H9 (cell line): ENCODE measurements around the gene DENND5B. TPM values are rescaled to one million over a fixed set of nuclear protein-coding genes. Genes with fewer than 3 reads are reported as not detected.
A peak's percentile ranks its signal among the peaks of the same experiment; 100 is the strongest.

ENCODE experiments used
- DNase-seq: peaks from one replicate; pipeline ENCODE4 v3.0.0-alpha.2; 2017
- H2AFZ ChIP-seq: one replicate; pipeline ENCODE4 v1.6.1; 2013; ENCODE audit warnings: mild to moderate bottlenecking, low read length, control low read depth, moderate library complexity
- H2AK5ac ChIP-seq: 2 replicates; pipeline ENCODE4 v1.6.1; 2013; ENCODE audit warnings: low read length, control low read depth, mixed read lengths; ENCODE audit not compliant: insufficient read length
- H2BK120ac ChIP-seq: one replicate; pipeline ENCODE4 v1.6.1; 2013; ENCODE audit warnings: low read depth, mild to moderate bottlenecking, low read length, control low read depth, inconsistent platforms; ENCODE audit not compliant: poor library complexity, severe bottlenecking
- H2BK12ac ChIP-seq: 2 replicates; pipeline ENCODE4 v1.6.1; 2013; ENCODE audit warnings: low read length, control low read depth, mixed read lengths, low read depth; ENCODE audit not compliant: insufficient read length
- H2BK15ac ChIP-seq: 2 replicates; pipeline ENCODE4 v1.6.1; 2013; ENCODE audit warnings: low read depth, low read length, control low read depth
- H2BK20ac ChIP-seq: one replicate; pipeline ENCODE4 v1.6.1; 2013; ENCODE audit warnings: low read depth, mild to moderate bottlenecking, low read length, control low read depth, inconsistent platforms; ENCODE audit not compliant: poor library complexity, severe bottlenecking
- H2BK5ac ChIP-seq: 2 replicates; pipeline ENCODE4 v1.6.1; 2013; ENCODE audit warnings: low read length, control low read depth, mixed read lengths; ENCODE audit not compliant: insufficient read length
- H3K14ac ChIP-seq: 2 replicates; pipeline ENCODE4 v1.6.1; 2013; ENCODE audit warnings: low read length, control low read depth; ENCODE audit not compliant: insufficient read depth
- H3K18ac ChIP-seq: 2 replicates; pipeline ENCODE4 v1.6.1; 2013; ENCODE audit warnings: low read depth, mild to moderate bottlenecking, mixed read lengths, low read length, control low read depth; ENCODE audit not compliant: insufficient read length
- H3K23ac ChIP-seq: 2 replicates; pipeline ENCODE4 v1.6.1; 2013; ENCODE audit warnings: low read length, control low read depth, mixed read lengths, low read depth; ENCODE audit not compliant: insufficient read length
- H3K23me2 ChIP-seq: 2 replicates; pipeline ENCODE4 v1.6.1; 2013; ENCODE audit warnings: low read depth, mild to moderate bottlenecking, mixed read lengths, low read length, control low read depth; ENCODE audit not compliant: insufficient read length, poor library complexity, severe bottlenecking
- H3K27ac ChIP-seq: 2 replicates; pipeline ENCODE4 v1.5.1; 2013; ENCODE audit warnings: low read length, control low read depth, mixed read lengths, low read depth; ENCODE audit not compliant: insufficient read length
- H3K27me3 ChIP-seq: 2 replicates; pipeline ENCODE4 v1.6.1; 2013; ENCODE audit warnings: low read length, control low read depth, inconsistent platforms; ENCODE audit not compliant: insufficient read depth
- H3K4ac ChIP-seq: 2 replicates; pipeline ENCODE4 v1.6.1; 2013; ENCODE audit warnings: low read depth, mild to moderate bottlenecking, control low read depth, inconsistent platforms, low read length, moderate library complexity
- H3K4me1 ChIP-seq: 2 replicates; pipeline ENCODE4 v1.6.1; 2013; ENCODE audit warnings: low read length, control low read depth, inconsistent platforms; ENCODE audit not compliant: insufficient read depth
- H3K4me2 ChIP-seq: 2 replicates; pipeline ENCODE4 v1.6.1; 2013; ENCODE audit warnings: low read length, control low read depth, mixed read lengths; ENCODE audit not compliant: insufficient read length, insufficient read depth
- H3K56ac ChIP-seq: 2 replicates; pipeline ENCODE4 v1.6.1; 2013; ENCODE audit warnings: low read depth, mild to moderate bottlenecking, mixed read lengths, low read length, control low read depth; ENCODE audit not compliant: insufficient read length
- H3K79me1 ChIP-seq: 2 replicates; pipeline ENCODE4 v1.6.1; 2013; ENCODE audit warnings: low read depth, mild to moderate bottlenecking, moderate library complexity, low read length, control low read depth, inconsistent platforms; ENCODE audit not compliant: insufficient read depth, poor library complexity, severe bottlenecking
- H3K79me2 ChIP-seq: 2 replicates; pipeline ENCODE4 v1.6.1; 2013; ENCODE audit warnings: low read length, control low read depth, inconsistent platforms; ENCODE audit not compliant: insufficient read depth
- H3K9ac ChIP-seq: 2 replicates; pipeline ENCODE4 v1.6.1; 2013; ENCODE audit warnings: low read length, control low read depth, mixed read lengths; ENCODE audit not compliant: insufficient read length; ENCODE audit errors: extremely low read depth
- H3K9me3 ChIP-seq: one replicate; pipeline ENCODE4 v1.6.1; 2013; ENCODE audit warnings: low read depth, low read length, inconsistent platforms; ENCODE audit not compliant: control insufficient read depth
- H3T11ph ChIP-seq: one replicate; pipeline ENCODE4 v1.6.1; 2013; ENCODE audit warnings: mild to moderate bottlenecking, low read length, control low read depth, inconsistent platforms
- H4K20me1 ChIP-seq: one replicate; pipeline ENCODE4 v1.6.1; 2013; ENCODE audit not compliant: control insufficient read depth, insufficient read length, insufficient read depth
- H4K5ac ChIP-seq: 2 replicates; pipeline ENCODE4 v1.6.1; 2013; ENCODE audit warnings: low read depth, mild to moderate bottlenecking, mixed read lengths, low read length, control low read depth; ENCODE audit not compliant: insufficient read length
- H4K8ac ChIP-seq: replicated peaks from 2 replicates; pipeline ENCODE4 v1.6.1; 2013; ENCODE audit warnings: low read length, control low read depth, mixed read lengths, low read depth; ENCODE audit not compliant: insufficient read length
- H4K91ac ChIP-seq: 2 replicates; pipeline ENCODE4 v1.6.1; 2013; ENCODE audit warnings: low read depth, mild to moderate bottlenecking, moderate library complexity, mixed read lengths, low read length, control low read depth; ENCODE audit not compliant: insufficient read length
- H3K27ac Mint-ChIP-seq, 3 experiments: 2 replicates in 2 of 3; 3 replicates in 1 of 3; pipeline ENCODE4 v1.8.0; 2020 to 2021; ENCODE audit warnings: mixed read lengths in 3 of 3, mild to moderate bottlenecking in 1 of 3, moderate library complexity in 1 of 3
- H3K27me3 Mint-ChIP-seq: 2 replicates; pipeline ENCODE4 v1.8.0; 2021; ENCODE audit warnings: low read depth, mild to moderate bottlenecking, moderate library complexity, mixed read lengths
- H3K36me3 Mint-ChIP-seq, 3 experiments: 2 replicates in 2 of 3; 3 replicates in 1 of 3; pipeline ENCODE4 v1.8.0; 2020 to 2021; ENCODE audit warnings: low read depth in 3 of 3, mixed read lengths in 3 of 3; ENCODE audit not compliant: insufficient read depth in 1 of 3
- H3K4me1 Mint-ChIP-seq, 2 experiments: 2 replicates each; pipeline ENCODE4 v1.8.0; 2020; ENCODE audit warnings: mixed read lengths in 2 of 2
- H3K4me3 Mint-ChIP-seq, 2 experiments: 2 replicates in 1 of 2; 3 replicates in 1 of 2; pipeline ENCODE4 v1.8.0; 2020 to 2021; ENCODE audit warnings: mild to moderate bottlenecking in 2 of 2, mixed read lengths in 2 of 2, moderate library complexity in 1 of 2
- H3K9me3 Mint-ChIP-seq, 2 experiments: 2 replicates in 1 of 2; 3 replicates in 1 of 2; pipeline ENCODE4 v1.8.0; 2020; ENCODE audit warnings: mild to moderate bottlenecking in 2 of 2, mixed read lengths in 2 of 2, moderate library complexity in 1 of 2
- CTCF ChIP-seq: fragments of 200-600 bp; sonication (generic); conservative IDR thresholded peaks from 3 replicates; pipeline ENCODE4 v1.8.0; 2021; ENCODE audit warnings: antibody characterized with exemption, mild to moderate bottlenecking
- WGBS: extraction: QIAGEN DNeasy Blood & Tissue Kit; methylation state at CpG from one replicate; pipeline ENCODE4 v1.1.7; 2013; ENCODE audit warnings: missing lambda C conversion rate, low lambda C conversion rate, mixed read lengths; ENCODE audit not compliant: insufficient read length; ENCODE audit errors: extremely low coverage; 5-methylcytosine and 5-hydroxymethylcytosine counted together
- total RNA-seq: library from RNA; stranded (reverse); gene quantifications from 2 replicates; pipeline ENCODE4 v1.2.1, GENCODE V29; 2021

The DENND5B gene
- total RNA-seq, 1 experiment from 2014 or later: 13.4 TPM

DNA sequence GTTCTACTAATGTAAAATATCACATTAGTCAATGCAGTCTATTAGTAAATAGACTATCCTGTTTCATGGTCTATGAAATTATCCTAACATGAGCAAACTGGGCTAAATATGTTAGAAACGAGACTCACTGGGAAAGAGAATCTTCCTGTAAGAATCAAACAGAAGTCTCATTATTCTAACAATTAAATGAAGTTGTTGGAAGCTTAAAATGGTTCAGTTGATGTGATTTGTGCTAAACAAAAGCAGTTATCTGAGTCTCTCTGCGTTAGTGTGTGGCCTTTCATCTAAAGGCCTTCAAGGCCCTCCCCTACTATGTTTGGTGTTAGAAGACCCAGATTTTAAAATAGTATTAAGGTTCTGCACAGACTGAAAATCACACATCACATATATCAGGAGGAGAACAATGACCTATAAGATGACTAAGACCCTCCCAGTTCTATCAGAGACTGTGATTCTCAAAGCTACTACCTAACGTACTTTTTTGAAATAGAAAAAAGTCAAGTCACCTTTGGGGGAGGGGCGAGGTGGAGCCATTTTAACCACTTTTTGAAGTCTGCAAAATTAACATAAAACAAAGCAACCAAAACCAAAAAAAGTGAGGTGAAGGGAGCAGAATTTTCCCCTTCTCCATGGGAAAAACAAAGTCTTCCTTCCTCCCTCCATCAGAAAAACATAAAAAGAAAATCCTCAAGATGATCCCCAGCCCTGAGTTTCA is 82.3 kb downstream of the DENND5B start:
- H2BK12ac ChIP-seq: no peak overlapping the region
- H3K9me3 ChIP-seq: no peaks in the 10 kb centered on the region
- H3K27ac ChIP-seq: peak overlapping the region; percentile 5
- H4K91ac ChIP-seq: no peak overlapping the region
- peaks cover 2% of the 10 kb centered on the region for H3K79me1 ChIP-seq
- H4K5ac ChIP-seq: no peak overlapping the region
- H2AFZ ChIP-seq: no peak overlapping the region
- peak overlapping the region; percentile 30 to 89 (median 65) for H3K27ac Mint-ChIP-seq
- H3K23me2 ChIP-seq: no peaks in the 10 kb centered on the region
- H3K9me3 Mint-ChIP-seq: peaks cover 11 to 12% of the 10 kb centered on the region in 2 experiments
- no peak overlapping the region for H3K4me2 ChIP-seq
- H3K23ac ChIP-seq: no peak overlapping the region
- H3K14ac ChIP-seq: no peak overlapping the region
- no peak for DNase-seq
- TF ChIP-seq CTCF: no peak
- H3K4ac ChIP-seq: no peak overlapping the region
- no peaks in the 10 kb centered on the region for H3K27me3 Mint-ChIP-seq
- H2BK5ac ChIP-seq: no peak overlapping the region
- H3K4me1 ChIP-seq: peaks cover 11% of the 10 kb centered on the region; the same call in 1 of the 2 replicates
- H3K79me2 ChIP-seq: no peaks in the 10 kb centered on the region
- H2BK20ac ChIP-seq: no peak overlapping the region
- H3K9ac ChIP-seq: no peak overlapping the region
- H3K27me3 ChIP-seq: no peaks in the 10 kb centered on the region
- H2BK15ac ChIP-seq: no peak overlapping the region
- no peak overlapping the region for H3K4me3 Mint-ChIP-seq
- H3K4me1 Mint-ChIP-seq: peaks cover 32 to 38% of the 10 kb centered on the region in 2 experiments
- H3T11ph ChIP-seq: no peak overlapping the region
- H3K56ac ChIP-seq: no peak overlapping the region
- H4K20me1 ChIP-seq: no peaks in the 10 kb centered on the region
- H4K8ac ChIP-seq: no peak overlapping the region
- no peak overlapping the region for H3K18ac ChIP-seq
- no CpG with 5 or more reads among the region's 4 CpGs for WGBS
- peaks cover 11 to 13% (median 13%) of the 10 kb centered on the region in 3 experiments for H3K36me3 Mint-ChIP-seq
- H2AK5ac ChIP-seq: peak overlapping the region; percentile 65
- H2BK120ac ChIP-seq: no peak overlapping the region
